Stimulated activated CD4-positive, alpha-beta T cell treated with anti-CD3 and anti-CD28 coated beads, Interleukin-4, amount 100 ng/mL, for 1 hour (primary cell): ENCODE data around the gene KLF7.

Experiments used
- DNase-seq: peaks from one replicate; pipeline ENCODE4 v3.0.0-alpha.2; 2020

The KLF7 gene

GRCh38 chr2:207088839-207089238 is 76.9 kb downstream of the KLF7 start:
- DNase-seq = no peak

DNA sequence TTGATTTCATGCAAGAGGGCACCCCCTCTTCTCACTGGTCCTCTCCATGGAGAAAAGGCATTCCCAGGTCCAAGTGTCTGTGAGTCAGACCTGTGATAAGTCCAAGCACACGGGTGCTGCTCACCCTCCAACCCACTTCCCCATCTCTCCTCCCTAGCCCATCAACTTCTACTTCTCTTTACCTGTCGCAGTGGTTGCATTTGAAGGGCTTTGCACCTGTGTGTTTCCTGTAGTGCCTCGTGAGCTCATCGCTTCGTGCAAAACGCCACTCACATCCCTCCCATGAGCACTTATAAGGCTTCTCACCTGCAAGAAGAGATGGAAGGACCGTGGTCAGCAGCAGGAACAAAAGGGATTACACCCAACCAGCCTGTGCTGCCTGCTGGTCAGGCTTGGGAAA is 77.5 kb downstream of the KLF7 start:
- no peak for DNase-seq

- DNase-seq = no peak
Observed at GRCh38 chr2:207087046-207087902, 78.5 kb downstream of the KLF7 start.

DNA sequence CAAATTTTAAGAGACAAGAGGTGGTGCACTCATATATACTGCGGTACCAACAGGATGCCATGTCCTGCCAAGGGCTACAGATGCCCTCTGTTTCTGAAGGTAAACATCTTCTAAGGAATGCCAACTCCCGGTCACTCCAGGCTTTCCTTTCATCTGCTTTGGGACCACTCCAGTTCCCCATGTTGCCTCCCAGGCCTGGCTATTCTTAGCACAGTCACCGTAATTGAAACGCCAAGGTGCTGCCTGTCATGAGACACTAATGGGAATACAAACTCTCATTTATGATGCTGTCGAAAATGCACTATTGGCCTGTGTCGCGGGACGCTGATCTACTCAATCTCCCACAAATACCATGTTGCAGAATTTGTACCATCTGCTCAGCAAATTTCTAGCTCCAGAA is 79.6 kb downstream of the KLF7 start:
- DNase-seq = no peak

DNA sequence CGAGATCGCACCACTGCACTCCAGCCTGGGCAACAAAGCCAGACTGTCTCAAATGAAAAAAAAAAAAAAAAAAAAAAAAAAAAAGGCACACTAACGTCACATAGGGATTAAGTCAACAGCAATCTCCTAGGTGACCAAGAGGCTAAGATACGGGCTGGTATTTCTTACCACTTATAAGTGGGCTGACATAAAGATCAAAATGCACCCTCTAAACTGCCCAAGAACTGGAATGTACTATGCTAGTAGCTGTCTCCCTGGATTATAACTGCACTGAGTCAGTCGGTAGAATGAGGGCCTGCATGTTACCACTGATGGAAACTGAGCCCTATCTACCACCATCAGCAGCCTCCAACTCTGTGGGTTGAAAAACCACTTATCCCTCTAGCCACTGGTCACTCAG is 80.6 kb downstream of the KLF7 start:
- no peak for DNase-seq

- DNase-seq = no peak
Observed at GRCh38 chr2:207083361-207084110, 82.2 kb downstream of the KLF7 start.

DNA sequence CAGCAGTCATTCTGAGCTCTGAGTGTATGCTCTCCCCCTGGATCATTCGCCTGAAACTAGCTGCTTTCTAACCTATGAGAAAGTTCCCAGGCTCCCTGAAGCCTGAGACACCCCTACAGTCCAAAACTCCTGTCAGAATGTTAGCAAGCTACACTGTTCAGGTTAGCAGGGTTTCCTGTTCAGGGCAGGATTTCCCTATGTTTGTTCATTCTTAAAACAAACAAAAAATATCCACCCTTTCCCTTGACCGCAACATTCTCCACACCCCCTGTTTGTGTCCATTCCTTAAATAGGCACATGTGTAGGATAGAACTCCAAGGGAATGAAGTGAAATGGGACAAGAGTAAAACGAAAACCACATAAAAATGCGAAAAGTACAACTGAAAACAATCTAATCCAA is 83.1 kb downstream of the KLF7 start:
- no peak for DNase-seq

DNA sequence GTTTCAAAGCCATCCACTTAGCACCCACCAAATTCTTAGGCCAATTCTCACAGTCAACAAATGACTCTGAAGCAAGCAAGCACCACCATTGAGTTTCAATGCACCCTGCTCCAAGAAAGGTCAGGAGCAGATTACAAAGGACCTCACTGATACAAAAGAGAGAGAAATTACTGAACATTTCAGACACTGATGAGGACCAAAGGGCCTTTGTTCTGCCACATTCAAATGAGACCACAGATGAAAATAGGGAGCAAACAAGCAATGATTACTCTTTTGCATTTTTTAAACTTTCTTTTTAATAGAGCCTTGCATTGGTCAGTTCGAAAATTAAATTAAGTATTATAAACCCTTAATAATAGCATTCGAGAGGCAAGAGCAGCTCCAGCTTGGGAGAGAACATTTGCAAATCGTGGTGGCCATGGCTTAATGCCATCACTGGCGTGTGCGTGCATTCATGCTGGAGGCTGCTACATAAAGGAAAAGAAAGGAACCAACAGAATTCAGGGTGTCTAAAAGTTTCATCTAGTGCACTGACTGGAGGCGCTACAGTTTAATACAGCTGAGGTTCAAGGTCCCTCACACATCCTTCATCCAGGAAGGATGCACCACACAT is 87.5 kb downstream of the KLF7 start:
- no peak for DNase-seq

- DNase-seq = no peak
Observed at GRCh38 chr2:207077266-207077665, 88.5 kb downstream of the KLF7 start.

GRCh38 chr2:207075456-207075855 is 90.3 kb downstream of the KLF7 start:
- DNase-seq = no peak

DNA sequence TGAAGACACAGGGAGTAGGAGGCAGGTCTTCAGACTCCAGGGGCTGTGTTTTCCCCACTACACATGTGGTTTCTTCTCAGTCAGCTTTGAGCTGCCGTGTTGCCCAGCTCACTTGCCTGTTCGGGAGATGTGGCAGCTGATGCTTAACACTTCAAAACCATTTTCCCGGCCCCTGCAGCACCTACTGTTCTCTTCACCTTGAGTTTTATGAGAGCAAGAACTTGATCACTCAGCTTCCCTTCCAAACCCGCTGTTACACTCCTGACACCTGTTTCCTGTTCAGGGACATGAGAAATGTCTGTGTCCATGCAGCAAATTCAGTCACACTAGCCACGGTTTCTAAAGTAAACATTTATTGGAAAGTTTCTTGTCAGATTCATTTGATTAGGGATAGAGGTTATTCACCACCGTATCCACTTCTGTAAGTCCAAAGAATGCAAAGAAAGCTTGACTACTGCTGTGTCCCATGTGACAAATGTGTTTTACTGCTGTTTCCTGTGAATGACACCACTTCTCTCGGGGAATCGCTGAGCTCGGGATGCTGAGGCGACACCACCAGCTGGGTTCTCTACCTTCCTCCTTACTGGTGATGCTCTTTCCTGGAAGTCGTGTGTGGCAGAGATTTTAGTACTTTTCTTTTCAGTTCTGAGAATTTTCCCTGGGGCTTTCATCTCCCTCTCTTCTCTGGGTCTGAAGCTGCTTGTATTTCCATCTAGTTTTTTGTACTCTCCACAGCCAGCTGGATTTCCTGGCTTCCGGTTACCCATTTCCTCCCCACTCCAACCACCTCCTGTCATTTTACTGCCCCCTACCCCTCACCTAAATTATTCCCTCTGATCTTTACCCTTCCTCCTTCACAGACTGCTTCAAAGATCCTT is 91.7 kb downstream of the KLF7 start:
- DNase-seq = peak; percentile 37

GRCh38 chr2:207073412-207073800 is 92.3 kb downstream of the KLF7 start:
- no peak for DNase-seq

DNA sequence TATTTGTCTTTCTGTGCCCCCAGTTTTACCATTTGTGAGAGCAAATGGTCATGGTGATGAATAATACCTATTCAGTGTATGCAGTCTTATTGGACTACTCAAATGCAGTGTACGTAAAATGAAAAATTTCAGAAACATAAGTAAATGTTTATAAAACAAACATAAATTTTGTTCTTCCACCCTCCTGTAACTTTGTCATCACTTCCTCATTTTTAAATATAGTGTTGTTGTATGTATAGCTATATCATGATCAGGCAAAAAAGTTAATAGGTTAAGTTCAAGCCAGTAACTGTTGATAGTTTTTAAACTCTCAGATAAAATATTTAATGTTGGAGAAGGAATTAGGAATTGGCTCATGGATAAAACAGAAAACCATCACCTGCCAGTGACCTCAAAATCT is 93.2 kb downstream of the KLF7 start:
- no peak for DNase-seq

GRCh38 chr2:207071820-207072219 is 93.9 kb downstream of the KLF7 start:
- no peak for DNase-seq

GRCh38 chr2:207067473-207067872 is 98.3 kb downstream of the KLF7 start:
- no peak for DNase-seq

DNA sequence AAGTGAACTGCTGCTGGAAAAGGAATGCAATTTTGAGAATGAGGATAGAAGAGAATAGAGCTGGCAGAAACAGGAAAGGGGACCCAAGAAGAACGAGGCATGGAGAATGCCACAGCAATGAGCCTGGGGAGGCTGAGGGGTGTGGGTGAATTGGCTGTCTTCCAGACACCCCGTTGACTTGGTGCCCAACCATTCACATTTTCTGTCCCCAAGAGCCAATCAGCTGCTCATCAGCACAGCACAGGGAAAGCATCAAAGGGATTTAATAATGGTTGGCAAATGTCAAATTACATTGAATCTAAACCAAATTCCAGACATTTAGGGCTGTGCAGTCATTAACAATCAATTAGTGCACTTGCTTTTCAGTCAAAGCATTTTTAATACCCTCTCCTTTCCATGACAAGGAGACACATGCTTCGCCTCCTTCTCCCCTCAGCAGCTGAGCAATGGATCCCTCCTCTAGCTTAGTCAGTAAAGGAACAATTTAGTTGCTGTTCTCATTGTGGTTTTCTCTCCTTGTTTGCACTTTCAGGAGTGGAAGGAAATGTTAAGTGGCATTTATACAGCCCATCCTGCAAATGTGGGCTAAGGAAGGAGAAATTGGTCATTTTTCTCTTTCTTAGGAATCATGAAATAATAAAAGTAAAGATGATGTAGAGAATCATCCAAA is 98.8 kb downstream of the KLF7 start:
- no peak for DNase-seq

DNA sequence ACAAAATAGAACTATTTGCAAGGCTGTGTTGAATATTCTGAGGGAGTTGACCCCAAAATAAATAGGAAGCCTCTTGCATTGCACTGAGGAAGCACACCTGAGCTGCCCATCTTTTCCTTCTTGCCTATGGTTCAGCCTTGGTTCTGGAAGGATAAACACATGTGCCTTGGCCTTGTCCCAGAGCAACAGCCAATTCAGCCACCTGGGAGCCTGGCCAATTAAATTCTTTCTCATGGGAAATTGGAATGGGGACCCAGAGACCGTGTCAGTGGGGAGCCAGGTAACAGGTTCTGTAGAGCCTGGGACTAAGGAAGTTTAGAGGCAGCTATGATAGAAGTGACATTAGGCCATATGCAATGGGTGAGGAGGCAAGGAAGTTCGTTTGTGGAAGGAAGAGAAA is 99.6 kb downstream of the KLF7 start:
- DNase-seq = no peak

GRCh38 chr2:207064128-207064690 is 101.5 kb downstream of the KLF7 start:
- no peak for DNase-seq

GRCh38 chr2:207061181-207061580 is 104.6 kb downstream of the KLF7 start:
- no peak for DNase-seq

DNA sequence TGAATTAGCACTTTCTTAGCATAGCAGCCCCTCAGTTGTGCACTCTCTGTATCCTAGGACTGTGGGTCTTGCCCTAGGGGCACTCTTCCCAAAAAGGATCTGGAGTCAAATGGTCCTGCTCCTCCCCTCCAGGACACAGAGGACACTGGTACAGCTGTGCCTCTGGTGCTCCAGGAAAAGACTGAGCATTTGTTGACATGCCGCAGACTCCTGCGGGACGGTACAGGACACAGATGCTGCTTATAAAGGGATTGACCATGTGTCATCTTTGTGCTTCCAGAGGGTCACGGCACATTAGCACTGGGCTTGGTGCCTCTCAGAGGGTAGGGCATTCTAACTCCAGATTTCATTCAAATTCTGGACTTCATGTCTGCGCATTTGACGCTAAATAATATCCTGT is 110.5 kb downstream of the KLF7 start:
- no peak for DNase-seq

- DNase-seq = no peak
Observed at GRCh38 chr2:207054521-207054920, 111.2 kb downstream of the KLF7 start.

GRCh38 chr2:207051385-207051965 is 114.3 kb downstream of the KLF7 start:
- DNase-seq = no peak
